Tongue (tissue), 2 donors: ENCODE measurements around the gene NEIL1. TPM values are rescaled to one million over a fixed set of nuclear protein-coding genes. Genes with fewer than 3 reads are reported as not detected.
"Not testable (repeated sequence)": the region's sequence is repeated elsewhere in the genome, so short reads cannot be mapped to it uniquely, and the experiment has no call there.

ENCODE experiments used
- DNase-seq: peaks from one replicate; pipeline ENCODE4 v3.0.0-alpha.2; 2015
- total RNA-seq: library from RNA; depleted of rRNA; stranded (reverse); fragments of >200 nt; gene quantifications from one replicate; pipeline ENCODE4 v1.2.3, GENCODE V29; 2014

Gene NEIL1
- total RNA-seq, 1 donor from 2014 or later: 22.7 TPM

GRCh38 chr15:75383986-75384385 is 37.1 kb downstream of the NEIL1 start:
- not testable (repeated sequence) for DNase-seq

DNA sequence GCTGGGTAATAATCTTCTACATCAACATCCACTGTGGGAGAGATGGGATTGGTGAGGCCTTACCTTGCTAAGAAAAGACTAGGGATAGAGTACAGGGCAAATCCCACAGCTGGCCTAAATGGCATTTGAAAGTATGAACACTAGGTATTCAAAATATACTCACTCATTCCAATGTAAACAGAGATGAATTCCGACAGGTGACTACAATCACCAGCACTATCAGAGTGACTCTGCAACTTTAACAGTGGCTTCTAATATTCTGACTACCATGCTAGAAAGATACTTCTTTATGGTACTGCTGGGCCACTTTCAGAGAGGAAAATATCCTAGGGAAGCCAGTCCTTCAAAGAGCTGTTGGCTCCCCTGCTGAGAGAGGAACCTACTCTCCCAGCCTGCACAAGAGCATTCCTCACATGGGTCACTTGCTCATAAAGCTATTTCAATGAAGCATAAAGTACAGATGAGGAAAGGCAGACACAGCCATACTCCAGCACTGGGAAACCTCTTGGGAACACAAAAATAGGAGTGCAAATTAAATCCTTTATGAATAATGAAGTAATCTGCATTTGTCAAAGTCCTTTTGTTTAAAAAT is 43.0 kb downstream of the NEIL1 start:
- no peak for DNase-seq

DNA sequence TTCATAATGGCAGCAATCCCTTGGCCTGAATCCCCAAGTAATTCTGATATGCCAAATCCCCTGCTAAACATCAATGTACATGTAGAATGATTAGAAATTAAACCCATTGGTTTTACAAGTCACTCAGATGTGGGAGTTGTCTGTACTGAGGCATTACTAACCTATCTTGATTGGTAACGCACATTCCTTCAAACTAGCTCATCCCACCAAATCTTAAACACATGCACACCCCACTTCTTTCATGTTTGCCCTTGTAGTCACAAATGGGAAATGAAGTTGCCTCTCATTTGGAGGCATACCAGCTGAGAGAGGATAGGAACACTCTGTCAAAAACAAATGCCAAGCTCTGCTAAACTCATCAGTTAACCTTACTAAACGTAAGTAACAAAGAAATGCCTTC is 50.7 kb downstream of the NEIL1 start:
- DNase-seq: no peak

DNA sequence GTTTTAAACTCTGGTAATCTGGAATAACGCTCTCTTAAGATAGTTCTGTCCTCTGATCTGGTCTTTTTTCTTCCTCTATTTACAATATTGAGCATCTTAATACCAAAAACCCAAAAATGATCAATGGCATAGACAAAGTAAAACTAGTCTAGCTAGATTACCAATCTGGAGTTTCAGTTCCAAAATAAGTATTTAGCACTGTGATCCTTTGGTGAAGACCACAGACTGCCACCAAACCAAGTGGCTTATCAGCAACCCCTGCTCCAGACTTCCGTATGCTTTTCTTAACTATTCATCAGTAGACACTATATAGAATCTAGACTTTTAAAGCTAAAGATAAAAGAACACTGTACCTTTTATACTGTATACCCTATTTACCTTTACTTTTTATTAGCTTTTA is 57.1 kb downstream of the NEIL1 start:
- DNase-seq: no peak

Other genes with a start within 250 kb of the NEIL1 start
- 9.0 TPM for gene C15orf39, start 145.2 kb upstream of the NEIL1 start, total RNA-seq
- not detected for gene GOLGA6C, start 88.7 kb upstream of the NEIL1 start, total RNA-seq
- not detected for gene GOLGA6D, start 64.2 kb upstream of the NEIL1 start, total RNA-seq
- 25.0 TPM for gene COMMD4, start 11.0 kb upstream of the NEIL1 start, total RNA-seq
- 143 TPM for gene MAN2C1, start 21.6 kb downstream of the NEIL1 start, total RNA-seq
- gene SIN3A, start 104.7 kb downstream of the NEIL1 start, total RNA-seq: 48.2 TPM
- 22.9 TPM for gene PTPN9, start 232.3 kb downstream of the NEIL1 start, total RNA-seq